ENCODE measurements around the gene APBA2. TPM values are rescaled to one million over a fixed set of nuclear protein-coding genes. Genes with fewer than 3 reads are reported as not detected.

Gene APBA2
- total and polyA plus RNA-seq, 10 of the 15 experiments (the other 5 are each of a cell fraction or from before 2014, with no cell fraction given), result 0.06 to 0.26 (median 0.07) TPM; not detected in 7

DNA sequence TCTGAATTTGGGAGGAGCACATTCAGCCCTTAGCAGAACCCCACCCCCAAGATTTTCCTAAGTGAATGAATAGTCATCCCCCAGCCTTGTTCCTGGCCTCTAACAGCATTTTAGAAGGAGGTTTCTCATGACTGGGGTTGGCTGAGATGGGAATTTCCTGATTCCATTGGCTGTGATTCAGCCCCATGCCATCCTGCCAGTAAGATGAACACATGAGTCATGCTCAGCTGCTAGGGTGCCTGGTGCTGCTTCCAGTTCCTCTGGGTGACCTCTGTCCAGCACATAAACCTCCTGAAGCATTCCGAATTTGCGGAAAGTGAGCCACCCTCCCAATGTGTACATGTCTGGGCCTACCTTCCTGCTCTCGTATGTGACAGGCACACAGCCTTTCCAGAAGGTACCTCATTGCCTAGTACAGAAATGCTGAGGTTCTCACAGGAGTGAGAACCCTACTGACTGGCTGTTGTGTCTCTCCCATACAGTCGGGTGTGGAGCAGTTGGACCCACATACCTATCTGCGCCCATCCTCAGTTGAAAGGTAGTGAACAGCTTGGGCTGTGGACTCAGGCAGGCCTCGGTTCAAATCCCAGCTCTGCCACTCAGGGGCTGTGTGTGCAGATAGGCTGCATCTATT lies 91.7 kb downstream of the APBA2 start:
- FAIRE-seq (no peak), ATAC-seq (no peak), DNase-seq (ENCODE audit: low read depth, low spot score) (no peak)
- Histone ChIP-seq H3K4me2 (ENCODE audit: control insufficient read depth, insufficient read depth) (no peak overlapping the region), H4K20me1 (ENCODE audit: control insufficient read depth, insufficient read depth) (no peaks in the 10 kb centered on the region), H3K9me3 (replicated peaks; ENCODE audit: control insufficient read depth, insufficient read depth, low read length) (no peaks in the 10 kb centered on the region), H3K27ac (ENCODE audit: control insufficient read depth, insufficient read depth) (no peak overlapping the region), H3K36me3 (ENCODE audit: control insufficient read depth in 2 of 2, insufficient read depth in 2 of 2, low read length in 1 of 2) (no peaks in the 10 kb centered on the region), H2AFZ (ENCODE audit: control insufficient read depth, low read depth, low read length) (no peak overlapping the region), H3K27me3 (replicated peaks in 1 of 2; ENCODE audit: control insufficient read depth in 2 of 2, insufficient read depth in 2 of 2, low read length in 1 of 2) (peaks cover 1 to 4% of the 10 kb centered on the region in 2 experiments), H3K4me3 (no peak overlapping the region), H3K4me1 (ENCODE audit: control insufficient read depth, insufficient read depth, low read length) (no peaks in the 10 kb centered on the region), H3K79me2 (ENCODE audit: control insufficient read depth, insufficient read depth, low read length) (no peaks in the 10 kb centered on the region), H3K9ac (ENCODE audit: control insufficient read depth, insufficient read depth, low read length) (no peak overlapping the region)
- in situ Hi-C loops (cut with MboI), result no loop called here
- no peak for TF ChIP-seq CHD1 (IDR thresholded peaks at IDR 0.05; ENCODE audit: low read depth, low read length)
- TF ChIP-seq, protein P1, sequence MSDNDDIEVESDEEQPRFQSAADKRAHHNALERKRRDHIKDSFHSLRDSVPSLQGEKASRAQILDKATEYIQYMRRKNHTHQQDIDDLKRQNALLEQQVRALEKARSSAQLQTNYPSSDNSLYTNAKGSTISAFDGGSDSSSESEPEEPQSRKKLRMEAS (IDR thresholded peaks at IDR 0.05; ENCODE audit: low read depth, low read length), result no peak
- TF ChIP-seq, protein P2, sequence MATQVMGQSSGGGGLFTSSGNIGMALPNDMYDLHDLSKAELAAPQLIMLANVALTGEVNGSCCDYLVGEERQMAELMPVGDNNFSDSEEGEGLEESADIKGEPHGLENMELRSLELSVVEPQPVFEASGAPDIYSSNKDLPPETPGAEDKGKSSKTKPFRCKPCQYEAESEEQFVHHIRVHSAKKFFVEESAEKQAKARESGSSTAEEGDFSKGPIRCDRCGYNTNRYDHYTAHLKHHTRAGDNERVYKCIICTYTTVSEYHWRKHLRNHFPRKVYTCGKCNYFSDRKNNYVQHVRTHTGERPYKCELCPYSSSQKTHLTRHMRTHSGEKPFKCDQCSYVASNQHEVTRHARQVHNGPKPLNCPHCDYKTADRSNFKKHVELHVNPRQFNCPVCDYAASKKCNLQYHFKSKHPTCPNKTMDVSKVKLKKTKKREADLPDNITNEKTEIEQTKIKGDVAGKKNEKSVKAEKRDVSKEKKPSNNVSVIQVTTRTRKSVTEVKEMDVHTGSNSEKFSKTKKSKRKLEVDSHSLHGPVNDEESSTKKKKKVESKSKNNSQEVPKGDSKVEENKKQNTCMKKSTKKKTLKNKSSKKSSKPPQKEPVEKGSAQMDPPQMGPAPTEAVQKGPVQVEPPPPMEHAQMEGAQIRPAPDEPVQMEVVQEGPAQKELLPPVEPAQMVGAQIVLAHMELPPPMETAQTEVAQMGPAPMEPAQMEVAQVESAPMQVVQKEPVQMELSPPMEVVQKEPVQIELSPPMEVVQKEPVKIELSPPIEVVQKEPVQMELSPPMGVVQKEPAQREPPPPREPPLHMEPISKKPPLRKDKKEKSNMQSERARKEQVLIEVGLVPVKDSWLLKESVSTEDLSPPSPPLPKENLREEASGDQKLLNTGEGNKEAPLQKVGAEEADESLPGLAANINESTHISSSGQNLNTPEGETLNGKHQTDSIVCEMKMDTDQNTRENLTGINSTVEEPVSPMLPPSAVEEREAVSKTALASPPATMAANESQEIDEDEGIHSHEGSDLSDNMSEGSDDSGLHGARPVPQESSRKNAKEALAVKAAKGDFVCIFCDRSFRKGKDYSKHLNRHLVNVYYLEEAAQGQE (IDR thresholded peaks at IDR 0.05; ENCODE audit: low read depth, low read length), result peak; percentile 52; the same call in 1 of the 2 replicates
- CTCF ChIA-PET, result interaction anchor here (0.6 to 0.8 kb wide), 2 partner anchors 30 to 282 kb away, joined by 3 read pairs; no protein-coding TSS in a partner anchor
- RAD21 ChIA-PET (ENCODE audit: unreplicated experiment), result no interaction called here
- SMC1A ChIA-PET (ENCODE audit: uncharacterized antibody, unreplicated experiment), result no interaction called here
- WGBS (ENCODE audit: insufficient coverage, insufficient replicate concordance, low lambda C conversion rate, missing lambda C conversion rate), result 11% methylated on average over 6 of the region's 6 CpGs
- intact Hi-C loops (cut with micrococcal nuclease; ENCODE audit: unreplicated experiment), result no loop called here
- POLR2A ChIA-PET, result no interaction called here
- BruUV-seq (replicated peaks), result no TSS peak
